GM19023 (cell line): ENCODE data around the gene TTC28.

Experiments
- ATAC-seq: cut with Tn5 transposase; IDR thresholded peaks from one replicate; pipeline ENCODE4 v1.9.1; 2021; ENCODE audit warnings: mild to moderate bottlenecking, moderate library complexity; ENCODE audit not compliant: unreplicated experiment

The TTC28 gene

DNA sequence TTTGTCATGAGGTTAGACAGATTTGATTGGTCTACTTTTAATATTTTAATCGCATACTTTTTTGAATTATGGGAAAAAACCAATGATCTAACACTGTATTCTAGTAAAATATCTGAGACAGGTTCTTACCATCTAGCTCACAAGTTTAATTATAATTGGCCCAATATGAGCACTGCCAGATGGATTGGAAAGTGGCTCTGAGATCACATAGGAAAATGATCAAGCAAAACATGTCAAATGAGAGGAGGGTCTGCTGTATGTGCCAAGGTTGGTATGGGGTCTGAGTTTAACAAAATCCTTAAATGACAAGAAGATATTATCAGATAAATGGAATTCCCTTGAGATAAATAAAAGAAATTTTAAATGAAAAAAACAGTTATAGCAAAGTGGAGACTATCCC lies 264.7 kb downstream of the TTC28 start:
- ATAC-seq, result no peak

DNA sequence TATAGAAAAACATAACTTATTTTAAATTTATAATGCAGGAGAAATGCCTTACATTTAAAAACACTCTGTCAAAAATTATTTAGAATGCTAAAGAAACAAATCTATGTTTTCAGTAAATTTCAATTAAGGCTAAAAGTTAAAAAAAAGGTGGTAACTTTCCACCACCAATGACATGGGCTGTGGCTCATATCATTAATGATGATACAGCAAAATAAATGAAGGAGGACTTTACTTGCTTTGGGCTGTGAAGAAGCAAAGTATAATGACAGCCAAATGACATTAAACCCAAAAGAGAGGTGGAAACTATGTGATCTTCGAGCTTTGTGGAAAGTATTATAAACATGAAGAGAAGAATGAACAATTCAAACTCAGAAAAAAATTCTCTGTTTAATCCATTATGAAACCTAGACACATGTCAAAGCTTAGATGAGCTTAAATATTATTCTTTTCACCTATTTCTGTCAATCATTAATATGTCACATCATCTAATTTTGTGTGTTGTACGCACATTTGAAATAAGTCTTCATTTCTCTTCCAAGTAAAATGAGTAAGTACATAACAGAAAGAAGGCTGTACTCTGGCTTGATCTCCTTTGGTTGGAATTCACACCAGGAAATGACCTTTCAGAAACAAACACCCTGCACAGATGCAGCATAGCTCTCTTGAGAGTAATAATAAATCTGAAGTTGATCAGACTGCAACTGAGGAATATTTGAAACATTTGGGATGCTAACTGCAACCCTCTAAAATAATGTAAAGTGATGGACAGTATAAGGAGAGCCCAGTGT lies 265.8 kb downstream of the TTC28 start:
- no peak for ATAC-seq

DNA sequence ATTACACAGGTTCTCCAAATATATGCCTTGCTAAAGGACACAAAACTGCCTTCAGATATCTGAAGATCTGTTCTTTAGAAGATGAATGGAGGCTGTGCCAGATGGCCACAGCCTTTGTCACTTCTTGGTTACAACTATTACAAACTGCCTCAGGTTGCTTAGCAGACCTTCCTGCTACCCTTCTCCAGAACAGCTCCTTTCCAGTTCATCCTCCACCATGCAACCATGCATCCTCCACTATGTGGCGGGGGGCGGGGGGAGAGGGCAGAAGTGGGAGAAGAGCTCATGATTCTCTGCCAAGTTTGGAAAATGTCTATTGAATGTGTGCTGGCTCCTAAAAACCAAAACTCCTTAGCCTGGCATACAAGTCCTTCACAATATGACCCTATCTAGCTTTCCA lies 267.5 kb downstream of the TTC28 start:
- no peak for ATAC-seq

DNA sequence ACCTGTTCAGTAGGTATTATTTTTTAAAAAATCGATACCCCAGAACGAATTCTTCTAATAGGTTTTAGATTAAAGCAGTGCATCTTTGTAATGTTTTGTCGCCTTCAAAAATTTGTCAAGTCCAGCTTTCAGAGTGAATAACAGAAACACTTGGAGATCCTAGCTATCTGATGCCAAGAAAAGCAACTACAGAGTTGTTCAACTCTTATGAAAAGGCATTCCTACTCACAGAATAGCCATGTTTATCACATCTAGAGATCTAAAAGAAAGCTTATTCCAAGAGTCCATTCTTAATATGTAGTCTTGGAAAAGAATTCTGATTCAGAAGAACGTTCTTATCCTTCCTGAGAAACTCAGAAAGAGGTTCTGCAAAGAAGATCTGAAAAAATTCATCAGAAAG lies 268.5 kb downstream of the TTC28 start:
- ATAC-seq, result no peak

DNA sequence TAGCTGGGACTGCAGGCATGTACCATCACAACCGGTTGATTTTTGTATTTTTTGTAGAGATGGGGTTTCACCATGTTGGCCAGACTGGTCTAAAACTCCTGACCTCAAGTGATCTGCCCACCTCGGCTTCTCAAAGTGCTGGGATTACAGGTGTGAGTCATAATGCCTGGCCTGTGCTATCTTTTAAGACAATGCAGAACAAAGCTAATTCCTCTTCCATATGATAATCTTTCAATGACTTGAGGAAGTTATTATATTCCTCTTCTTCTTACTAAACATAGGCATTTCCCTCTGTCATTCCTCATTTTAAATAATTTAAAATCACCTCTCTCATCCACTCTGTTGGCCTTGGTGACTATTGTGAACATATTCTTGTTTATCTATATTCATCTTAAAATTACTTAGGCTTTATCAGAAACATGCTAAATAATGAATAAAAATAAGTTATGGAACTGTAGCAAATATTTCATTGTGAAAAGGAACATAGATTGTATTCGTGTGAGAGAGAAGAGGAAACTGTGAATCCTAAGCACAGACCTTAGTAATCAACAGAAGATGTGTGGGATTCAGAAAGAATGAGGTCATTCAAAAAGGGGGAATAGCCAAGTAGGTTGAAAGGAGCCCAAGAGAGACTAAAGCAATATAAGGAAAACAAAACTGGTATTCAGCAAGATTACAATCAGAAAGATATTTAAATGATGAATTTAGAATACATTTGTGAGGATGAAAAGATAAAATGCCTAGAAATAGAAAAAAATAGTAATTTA lies 269.4 kb downstream of the TTC28 start:
- ATAC-seq, result no peak

DNA sequence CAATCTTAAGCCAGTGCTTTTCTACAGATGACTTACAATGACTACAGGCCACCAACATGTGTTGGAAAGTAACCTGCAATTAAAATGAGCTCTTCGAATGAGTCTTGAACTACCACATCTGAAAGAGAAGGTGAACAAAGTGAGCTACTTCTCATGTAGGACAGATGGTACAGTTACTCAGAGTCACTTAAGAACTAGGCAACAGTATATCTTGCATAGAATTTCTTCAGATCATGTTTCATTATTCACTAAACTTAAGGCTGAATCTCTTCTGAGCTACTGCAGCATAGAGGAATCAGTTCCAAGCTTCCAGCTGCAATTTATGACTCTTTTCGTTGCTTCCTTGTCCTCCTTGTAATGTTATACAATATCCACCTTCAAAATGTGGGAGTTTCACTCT lies 270.9 kb downstream of the TTC28 start:
- ATAC-seq, result no peak

DNA sequence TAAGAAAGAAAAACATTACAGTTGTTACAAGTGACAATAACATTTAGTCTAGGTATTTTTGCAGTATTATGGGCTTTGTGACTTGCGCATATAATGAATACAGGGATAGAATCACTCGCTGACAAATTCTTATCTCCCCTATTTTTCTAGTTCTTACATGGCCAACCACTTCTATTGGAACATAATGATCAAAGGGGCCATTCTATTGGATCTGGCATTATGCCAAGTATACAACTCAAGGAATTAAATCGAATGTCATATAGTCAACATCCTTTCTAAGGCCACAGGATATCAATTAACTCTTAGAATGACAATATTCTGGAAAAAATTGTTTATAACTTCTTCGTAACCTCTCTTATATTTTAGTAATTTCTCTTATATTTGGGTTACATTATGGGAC lies 272.0 kb downstream of the TTC28 start:
- no peak for ATAC-seq

DNA sequence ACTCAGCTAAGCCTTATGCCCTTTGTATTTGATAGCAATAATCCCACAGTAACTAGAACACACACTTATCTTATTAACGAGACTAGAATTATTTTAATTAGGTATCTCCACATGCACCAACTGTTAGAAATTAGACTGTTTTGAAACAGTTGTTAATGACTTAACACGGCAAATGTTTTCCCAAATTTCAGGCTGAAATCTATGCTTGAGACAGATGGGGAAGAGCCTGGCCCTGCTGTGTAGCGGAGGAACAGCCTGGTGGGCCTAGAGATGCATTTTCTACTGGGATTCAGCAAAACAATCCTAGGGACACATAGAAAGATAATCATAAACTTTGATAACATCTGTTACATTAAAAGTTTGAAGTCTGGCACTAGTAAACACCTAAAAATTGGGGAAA lies 273.4 kb downstream of the TTC28 start:
- no peak for ATAC-seq

DNA sequence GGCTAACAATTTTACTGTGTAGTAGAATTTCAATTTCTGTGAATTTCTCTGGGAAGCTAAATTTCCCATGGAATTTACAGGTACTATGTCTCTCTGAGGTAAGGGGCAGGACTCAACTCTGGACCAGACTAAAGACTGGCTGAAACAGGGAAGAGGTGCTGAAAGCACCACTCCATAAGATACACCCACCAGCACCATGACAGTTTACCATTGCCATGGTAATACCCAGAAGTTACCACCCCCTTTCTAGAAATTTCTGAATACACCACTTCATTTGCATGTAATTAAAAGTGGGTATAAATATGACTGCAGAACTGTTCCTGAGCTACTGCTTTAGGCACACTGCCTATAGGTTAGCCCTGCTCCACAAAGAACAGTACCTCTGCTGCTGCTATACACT lies 274.1 kb downstream of the TTC28 start:
- no peak for ATAC-seq

DNA sequence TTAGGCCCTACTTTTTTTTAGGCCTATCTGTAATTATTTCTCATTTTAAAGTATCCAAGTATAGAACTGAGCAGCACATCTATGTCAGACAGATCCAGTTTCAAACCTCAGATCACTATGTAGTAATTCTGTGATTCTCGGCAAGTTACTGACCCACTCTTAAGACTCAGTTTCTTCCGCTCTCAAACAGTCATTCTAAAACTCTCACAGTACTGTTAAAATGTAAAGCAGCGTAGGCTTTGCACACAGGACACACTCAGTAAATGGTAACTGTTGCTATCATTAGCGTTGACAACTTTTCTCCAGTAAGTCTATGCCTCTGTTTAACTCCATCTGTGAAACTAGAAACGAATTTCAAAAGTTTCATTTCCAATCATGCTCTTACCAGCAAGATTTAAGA lies 277.1 kb downstream of the TTC28 start:
- ATAC-seq, result no peak

DNA sequence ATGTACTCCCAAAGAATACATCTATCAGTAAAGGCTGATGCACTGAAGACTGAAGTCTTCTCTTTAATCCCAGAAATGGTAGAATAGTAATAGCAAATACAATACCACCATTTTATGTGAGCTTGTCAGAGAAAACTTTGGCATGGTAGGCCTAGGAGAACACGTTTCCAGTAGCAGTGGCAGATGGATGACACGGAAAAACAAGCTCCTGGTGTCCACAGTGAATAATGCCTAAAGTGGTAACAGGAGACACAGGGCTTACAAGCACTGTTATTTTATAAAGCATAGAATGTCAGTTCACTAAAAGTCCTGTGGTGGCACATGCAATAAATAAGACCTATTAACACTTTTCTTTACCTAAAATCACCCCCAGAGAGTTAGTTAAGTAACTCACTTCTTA lies 277.6 kb downstream of the TTC28 start:
- no peak for ATAC-seq

DNA sequence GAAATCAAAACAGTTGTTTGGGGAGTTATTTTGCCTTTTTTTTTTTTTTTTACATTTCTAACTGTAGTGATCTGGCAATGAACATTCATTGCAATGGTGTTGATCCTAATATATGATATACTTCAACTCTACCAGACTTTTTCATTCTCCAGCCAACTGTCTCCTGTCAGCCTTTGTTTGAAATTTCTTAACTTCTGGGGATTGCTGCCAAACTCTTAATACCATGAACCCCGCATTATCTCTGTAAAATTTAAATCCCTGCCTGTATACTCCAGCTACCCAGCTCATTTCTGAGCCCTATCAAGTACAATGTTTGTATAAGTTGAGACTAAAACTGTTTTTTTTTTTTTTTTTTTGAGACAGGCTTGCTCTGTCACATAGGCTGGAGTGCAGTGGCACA lies 280.7 kb downstream of the TTC28 start:
- no peak for ATAC-seq

DNA sequence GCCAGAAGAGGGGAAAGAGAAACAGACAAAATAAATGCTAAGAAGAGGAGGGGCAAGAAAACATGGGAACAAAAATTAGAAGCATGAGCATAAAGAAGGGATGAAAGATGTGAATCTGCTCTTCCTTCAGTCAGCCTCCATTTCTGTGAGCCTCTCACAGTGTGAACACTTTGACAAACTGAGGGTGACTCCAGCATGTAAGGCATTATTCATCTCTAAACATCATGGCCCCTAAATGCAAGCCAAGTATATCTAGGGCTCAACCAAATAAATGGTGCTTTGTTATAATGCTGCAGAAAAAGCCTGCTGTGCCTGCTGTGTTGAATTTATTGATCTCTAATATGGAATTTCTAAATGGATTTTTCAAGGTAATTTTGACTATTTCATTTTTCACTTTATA lies 281.3 kb downstream of the TTC28 start:
- no peak for ATAC-seq

DNA sequence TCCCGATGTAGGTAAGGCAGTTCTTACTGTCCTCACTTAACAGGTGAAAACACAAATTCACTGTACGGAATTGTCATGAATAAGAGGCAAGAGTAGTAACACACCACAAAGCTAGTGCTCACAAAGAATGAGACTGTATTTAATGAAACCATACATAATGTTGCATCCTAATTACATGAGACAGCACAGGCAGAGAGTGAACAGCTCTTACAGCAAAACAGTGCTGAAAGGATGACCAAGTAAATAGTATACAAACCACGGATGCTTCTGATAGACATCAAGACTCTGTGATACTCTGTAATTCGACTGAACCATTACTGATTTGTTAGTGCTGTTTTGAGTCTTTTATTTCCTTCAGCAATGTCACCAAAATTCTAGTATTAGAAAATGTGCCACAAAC lies 282.3 kb downstream of the TTC28 start:
- ATAC-seq, result no peak

DNA sequence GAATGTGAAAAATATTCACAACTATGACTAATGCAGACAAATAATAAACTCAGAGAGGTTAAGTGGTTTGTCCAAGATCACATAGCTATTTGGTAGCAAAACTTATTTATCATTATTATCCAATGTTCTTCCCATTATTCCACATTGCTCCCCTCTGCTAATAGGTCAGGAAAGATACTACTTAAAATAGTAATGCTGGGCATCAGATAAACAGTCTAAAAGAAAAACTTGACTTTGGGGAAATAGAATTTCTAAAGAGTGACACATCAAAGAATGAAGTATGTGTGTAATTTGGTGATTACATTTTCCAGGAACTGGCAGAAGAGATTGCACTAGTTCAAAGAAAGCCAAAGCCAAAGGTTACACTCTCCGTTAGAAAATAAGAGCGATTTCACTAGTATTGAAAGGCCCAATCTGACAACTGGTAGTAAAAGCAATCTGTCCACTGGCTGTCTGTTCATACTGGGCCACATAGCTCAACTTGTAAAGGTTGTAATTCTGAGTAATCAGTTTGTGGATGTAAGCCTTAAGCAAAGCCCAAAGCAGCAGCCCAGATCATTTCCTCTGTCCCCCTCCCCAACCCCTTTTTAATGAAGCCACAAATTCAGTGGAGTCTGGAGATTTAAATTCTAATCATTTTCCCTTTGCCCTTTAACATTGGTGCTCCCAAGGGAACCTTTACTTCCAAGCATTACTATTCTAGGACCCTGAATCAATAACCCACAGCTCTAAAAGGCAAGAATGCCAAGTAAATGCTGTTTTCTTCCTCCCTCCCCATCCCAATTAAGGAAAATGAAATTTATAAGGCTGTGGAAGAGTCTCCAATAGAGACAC lies 283.5 kb downstream of the TTC28 start:
- no peak for ATAC-seq

DNA sequence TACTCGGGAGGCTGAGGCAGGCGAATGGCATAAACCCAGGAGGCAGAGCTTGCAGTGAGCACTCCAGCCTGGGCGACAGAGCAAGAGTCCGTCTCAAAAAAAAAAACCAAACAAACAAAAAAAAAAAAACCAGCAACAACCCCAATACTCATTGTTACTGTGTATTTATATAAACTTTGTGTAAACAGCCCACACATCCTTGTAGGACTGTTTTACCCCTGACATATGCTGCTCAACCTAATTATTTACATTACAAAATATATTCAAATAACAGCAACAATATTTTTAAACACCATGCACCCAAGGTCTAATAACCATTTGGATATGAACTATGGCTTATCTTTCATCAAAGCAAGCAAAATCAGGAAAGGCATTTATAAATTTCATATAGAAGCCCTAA lies 284.1 kb downstream of the TTC28 start:
- no peak for ATAC-seq

DNA sequence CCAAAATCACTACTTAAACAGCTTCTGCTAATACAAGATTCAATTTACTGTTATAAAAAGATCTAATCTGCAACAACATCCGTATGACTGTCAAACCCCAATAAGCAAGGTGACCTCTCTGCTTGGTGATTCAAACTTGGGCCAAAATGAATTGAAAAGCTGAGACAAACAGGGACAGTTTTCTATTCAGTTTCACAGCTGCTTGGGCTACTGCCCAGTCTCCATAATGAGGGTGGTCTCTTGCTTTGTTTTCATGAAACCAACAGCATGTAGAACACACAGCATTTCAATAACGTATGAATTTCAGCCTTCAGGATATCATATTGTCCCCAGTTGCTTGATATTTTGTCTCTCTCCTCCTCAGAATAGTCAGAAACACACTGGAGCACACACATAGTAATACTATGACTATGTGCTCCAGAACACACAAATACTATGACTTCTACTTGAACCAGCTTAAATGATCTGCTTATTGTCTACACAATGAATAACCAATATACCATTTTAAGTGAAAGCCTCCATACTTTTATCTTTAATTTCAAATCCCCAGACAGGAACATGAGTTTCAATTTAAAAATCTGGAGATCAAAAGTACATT lies 285.0 kb downstream of the TTC28 start:
- ATAC-seq, result no peak

DNA sequence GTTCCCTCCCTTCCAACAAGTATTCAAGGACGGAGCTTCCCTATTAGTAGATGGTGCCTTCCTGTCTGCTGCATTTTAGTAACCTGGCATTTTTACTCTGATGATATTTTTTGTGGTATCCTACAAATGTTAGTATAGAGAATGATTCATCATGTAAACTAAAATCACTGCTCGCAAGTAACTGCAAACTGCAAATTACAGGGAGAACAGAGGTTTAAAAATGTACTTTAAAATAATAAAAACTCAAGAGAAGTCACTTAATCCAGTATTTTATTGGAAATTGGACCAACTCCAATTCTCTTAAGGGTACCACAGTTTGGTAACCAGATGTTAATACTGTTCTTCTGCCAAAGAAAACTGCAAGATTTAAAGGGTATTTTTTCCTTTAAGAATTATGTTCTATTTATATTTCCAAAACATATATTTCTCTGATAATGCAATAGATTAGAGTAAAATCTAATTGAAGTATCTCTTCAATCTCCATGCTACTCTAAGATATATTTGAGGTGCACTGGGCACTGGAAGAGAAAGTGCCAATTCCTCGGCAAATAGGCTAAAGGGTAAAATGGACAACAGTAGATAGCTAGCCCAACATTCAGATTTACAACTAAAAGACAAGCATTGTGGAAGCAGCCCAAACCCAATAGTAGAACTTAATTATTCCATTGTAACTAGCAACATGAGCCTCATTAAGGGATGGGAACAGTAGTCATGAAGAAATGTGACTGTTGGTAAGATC lies 298.0 kb downstream of the TTC28 start:
- no peak for ATAC-seq

DNA sequence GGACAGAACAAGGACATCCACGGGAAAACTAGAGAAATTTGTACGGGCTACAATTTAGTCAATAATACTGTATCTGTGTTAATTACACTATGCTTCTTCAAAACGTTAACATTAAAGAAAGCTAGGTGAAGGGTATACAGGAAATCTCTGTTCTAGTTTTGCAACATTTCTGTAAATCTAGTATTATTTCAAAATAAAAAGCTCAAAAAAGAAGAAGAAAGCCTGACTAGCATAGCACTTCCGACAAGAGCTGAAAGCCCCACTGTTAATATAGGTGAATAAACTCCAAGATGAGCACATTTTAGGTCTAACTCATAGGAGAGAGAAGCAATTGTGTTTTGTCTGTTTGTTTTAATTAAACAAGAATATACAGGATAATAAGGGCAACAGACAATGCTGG lies 299.7 kb downstream of the TTC28 start:
- no peak for ATAC-seq

DNA sequence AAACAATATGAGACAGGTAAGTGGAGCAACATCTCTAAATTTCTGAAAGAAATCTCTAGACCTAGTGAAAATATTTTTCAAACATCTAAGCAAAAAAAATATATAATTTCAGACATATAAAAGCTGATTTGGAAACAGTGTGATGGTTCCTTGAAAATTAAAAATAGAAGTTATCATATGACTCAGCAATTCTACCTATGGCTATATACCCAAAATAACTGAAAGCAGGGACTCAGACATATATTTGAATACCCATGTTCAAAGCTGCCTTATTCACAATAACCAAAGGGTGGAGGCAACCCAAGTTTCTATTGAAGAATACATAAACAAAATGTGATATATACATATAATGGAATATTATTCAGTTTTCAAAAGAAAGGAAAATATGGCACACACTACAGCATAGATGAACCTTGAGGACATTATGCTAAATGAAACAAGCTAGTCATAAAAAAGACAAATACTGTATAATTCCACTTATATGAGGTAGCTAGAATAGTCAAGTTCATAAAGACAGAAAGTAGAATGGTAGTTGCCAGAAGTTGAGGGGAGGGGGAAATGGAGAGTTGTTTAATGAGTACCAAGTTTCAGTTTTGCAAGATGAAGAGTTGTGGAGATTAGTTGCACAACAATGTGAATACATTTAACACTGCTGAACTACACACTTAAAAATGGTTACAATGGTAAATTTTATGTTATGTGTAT lies 300.4 kb downstream of the TTC28 start:
- ATAC-seq, result no peak
